HEK293 (cell line): ENCODE results near the gene JPH2.

ENCODE experiments used
- CTCF ChIP-seq: fragments of 450-650 bp; formaldehyde crosslinking; IDR thresholded peaks from 2 replicates; pipeline ENCODE4 v1.5.1; 2016; ENCODE audit warnings: missing biosample characterization, missing genetic modification characterization
- PBX3 ChIP-seq: sonication (generic); formaldehyde crosslinking; IDR thresholded peaks from 2 replicates; pipeline ENCODE4 v1.8.1; 2022; ENCODE audit warnings: mild to moderate bottlenecking, moderate library complexity, missing genetic modification reagents
- YY2 ChIP-seq: fragments of 450-650 bp; formaldehyde crosslinking; IDR thresholded peaks from 2 replicates; pipeline ENCODE4 v1.5.1; 2016; ENCODE audit warnings: missing biosample characterization, missing genetic modification characterization
- ZNF133 ChIP-seq: fragments of 450-650 bp; formaldehyde crosslinking; IDR thresholded peaks from 2 replicates; pipeline ENCODE4 v1.5.1; 2016; ENCODE audit warnings: missing biosample characterization, missing genetic modification characterization
- ZNF174 ChIP-seq: fragments of 450-650 bp; formaldehyde crosslinking; IDR thresholded peaks from 2 replicates; pipeline ENCODE4 v1.5.0; 2017; ENCODE audit warnings: missing biosample characterization, mild to moderate bottlenecking, missing genetic modification characterization
- ZNF426 ChIP-seq: fragments of 450-650 bp; formaldehyde crosslinking; IDR thresholded peaks from 2 replicates; pipeline ENCODE4 v1.5.1; 2017; ENCODE audit warnings: missing biosample characterization, missing genetic modification characterization, mild to moderate bottlenecking, inconsistent platforms, moderate library complexity
- ZNF433 ChIP-seq: fragments of 450-650 bp; formaldehyde crosslinking; IDR thresholded peaks from 2 replicates; pipeline ENCODE4 v1.5.1; 2016; ENCODE audit warnings: missing biosample characterization, missing genetic modification characterization, low read depth
- ZNF571 ChIP-seq: fragments of 450-650 bp; formaldehyde crosslinking; IDR thresholded peaks from 2 replicates; pipeline ENCODE4 v1.5.0; 2017; ENCODE audit warnings: missing biosample characterization, missing genetic modification characterization

GRCh38 chr20:44159125-44159524 lies 27.9 kb downstream of the JPH2 start:
- TF ChIP-seq ZNF571 (tag by site-specific recombination): no peak
- TF ChIP-seq ZNF133 (tag by site-specific recombination): no peak
- no peak for TF ChIP-seq CTCF (tag by site-specific recombination)
- TF ChIP-seq ZNF174 (tag by site-specific recombination): no peak
- TF ChIP-seq ZNF433: no peak
- TF ChIP-seq PBX3 (CRISPR knock-in tag): no peak
- no peak for TF ChIP-seq YY2 (tag by site-specific recombination)
- no peak for TF ChIP-seq ZNF426
